ENCODE measurements around the gene MAML2.

DNA sequence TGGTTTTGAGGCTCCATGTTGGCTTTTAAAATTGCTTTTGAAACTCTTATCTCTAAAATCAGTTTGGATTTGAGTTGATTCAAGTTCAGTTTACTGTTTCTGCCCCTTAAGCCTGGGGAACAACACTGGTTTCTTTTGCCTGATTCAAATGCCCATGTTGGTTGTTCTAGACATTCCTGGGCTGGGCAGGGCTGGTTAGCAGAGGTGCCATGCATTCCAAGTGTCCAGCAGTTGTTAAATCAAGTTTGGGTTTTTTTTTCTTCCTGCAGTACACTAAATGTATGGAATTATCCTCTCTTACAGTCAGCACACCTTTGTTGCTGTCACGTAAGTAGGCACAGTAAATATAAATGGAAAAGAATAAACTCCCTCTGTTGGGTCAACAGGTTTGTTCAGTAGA is 351.9 kb downstream of the MAML2 start:
- TF ChIP-seq SIN3A (IDR thresholded peaks at IDR 0.05; ENCODE audit: borderline replicate concordance, low read depth, low read length) (no peak), EZH2 (conservative IDR thresholded peaks at IDR 0.05; ENCODE audit: low read depth, low read length) (no peak), ZNF235 (CRISPR knock-in tag; IDR thresholded peaks at IDR 0.05; ENCODE audit: borderline replicate concordance) (no peak), ZNF460 (CRISPR knock-in tag; IDR thresholded peaks at IDR 0.05; ENCODE audit: borderline replicate concordance) (no peak)
- TF ChIP-seq, protein P1, sequence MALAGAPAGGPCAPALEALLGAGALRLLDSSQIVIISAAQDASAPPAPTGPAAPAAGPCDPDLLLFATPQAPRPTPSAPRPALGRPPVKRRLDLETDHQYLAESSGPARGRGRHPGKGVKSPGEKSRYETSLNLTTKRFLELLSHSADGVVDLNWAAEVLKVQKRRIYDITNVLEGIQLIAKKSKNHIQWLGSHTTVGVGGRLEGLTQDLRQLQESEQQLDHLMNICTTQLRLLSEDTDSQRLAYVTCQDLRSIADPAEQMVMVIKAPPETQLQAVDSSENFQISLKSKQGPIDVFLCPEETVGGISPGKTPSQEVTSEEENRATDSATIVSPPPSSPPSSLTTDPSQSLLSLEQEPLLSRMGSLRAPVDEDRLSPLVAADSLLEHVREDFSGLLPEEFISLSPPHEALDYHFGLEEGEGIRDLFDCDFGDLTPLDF (CRISPR knock-in tag; IDR thresholded peaks at IDR 0.05) = no peak
